GM19239 (cell line): ENCODE data around the gene NUP50.

Experiments
- DNase-seq: peaks from one replicate; pipeline ENCODE4 v3.0.0; 2011; ENCODE audit warnings: low spot score; ENCODE audit not compliant: insufficient read length
- FAIRE-seq: peaks from 2 replicates; lab custom pipeline; 2011; peaks lifted over from hg19 to GRCh38; lab: Jason Lieb, UNC

The NUP50 gene

GRCh38 chr22:45207533-45207932 is 43.8 kb downstream of the NUP50 start:
- FAIRE-seq, result no peak

GRCh38 chr22:45207981-45208664 is 44.4 kb downstream of the NUP50 start:
- FAIRE-seq, result no peak
- no peak for DNase-seq

More at GRCh38 chr22:45207533-45207932, 43.8 kb downstream of the NUP50 start:
- DNase-seq, result no peak

GRCh38 chr22:45208696-45208992 is 44.9 kb downstream of the NUP50 start:
- no peak for FAIRE-seq
- DNase-seq, result no peak

GRCh38 chr22:45208993-45209838 is 45.5 kb downstream of the NUP50 start:
- no peak for DNase-seq
- FAIRE-seq, result no peak

- FAIRE-seq (no peak), DNase-seq (no peak)
Measured at GRCh38 chr22:45210174-45210573, 46.4 kb downstream of the NUP50 start.

GRCh38 chr22:45210577-45210976 is 46.9 kb downstream of the NUP50 start:
- no peak for FAIRE-seq
- DNase-seq, result no peak

DNA sequence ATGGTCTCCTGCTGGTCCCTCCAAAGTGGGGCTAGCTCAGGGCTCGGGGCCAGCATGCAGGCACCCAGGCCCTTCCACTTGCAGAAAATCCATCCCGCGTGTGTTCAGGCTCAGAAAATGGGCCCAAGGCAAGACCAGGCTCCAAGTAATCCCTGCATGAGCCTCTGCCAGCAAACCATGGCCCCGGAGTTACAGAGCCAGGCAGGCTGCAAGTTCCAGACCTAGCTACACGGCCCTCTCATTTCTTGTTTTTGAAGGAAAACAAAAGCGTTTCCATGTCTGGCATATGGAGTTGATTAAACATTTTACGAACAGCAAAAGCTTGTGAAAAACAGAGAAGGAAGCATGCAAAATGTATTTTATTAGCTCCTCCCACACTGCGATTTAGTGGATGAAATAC is 47.3 kb downstream of the NUP50 start:
- DNase-seq (no peak), FAIRE-seq (no peak)

- no peak for FAIRE-seq
- no peak for DNase-seq
Measured at GRCh38 chr22:45211435-45211834, 47.7 kb downstream of the NUP50 start.

- DNase-seq, result no peak
- FAIRE-seq, result no peak
Measured at GRCh38 chr22:45211848-45212247, 48.1 kb downstream of the NUP50 start.

DNA sequence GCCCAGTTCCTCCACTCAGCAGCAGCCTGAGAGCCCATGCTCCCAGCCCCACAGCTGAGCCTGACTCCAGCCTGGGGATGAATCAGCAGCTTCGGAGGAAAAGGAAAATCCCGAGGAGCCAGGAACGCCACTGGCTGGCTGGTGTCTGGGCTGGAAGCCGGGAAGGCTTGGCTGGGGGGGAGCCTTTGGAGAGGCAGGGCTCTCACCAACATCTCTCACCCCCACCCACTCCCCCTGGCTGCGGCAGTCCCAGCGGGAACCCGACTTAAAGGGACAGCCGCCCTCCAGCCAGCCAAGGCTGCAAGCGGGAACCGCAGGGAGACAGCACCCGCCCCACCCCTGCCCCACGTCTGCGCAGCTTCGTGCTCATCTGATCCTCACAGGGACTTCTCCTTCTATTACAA is 48.6 kb downstream of the NUP50 start:
- DNase-seq (no peak), FAIRE-seq (no peak)

DNA sequence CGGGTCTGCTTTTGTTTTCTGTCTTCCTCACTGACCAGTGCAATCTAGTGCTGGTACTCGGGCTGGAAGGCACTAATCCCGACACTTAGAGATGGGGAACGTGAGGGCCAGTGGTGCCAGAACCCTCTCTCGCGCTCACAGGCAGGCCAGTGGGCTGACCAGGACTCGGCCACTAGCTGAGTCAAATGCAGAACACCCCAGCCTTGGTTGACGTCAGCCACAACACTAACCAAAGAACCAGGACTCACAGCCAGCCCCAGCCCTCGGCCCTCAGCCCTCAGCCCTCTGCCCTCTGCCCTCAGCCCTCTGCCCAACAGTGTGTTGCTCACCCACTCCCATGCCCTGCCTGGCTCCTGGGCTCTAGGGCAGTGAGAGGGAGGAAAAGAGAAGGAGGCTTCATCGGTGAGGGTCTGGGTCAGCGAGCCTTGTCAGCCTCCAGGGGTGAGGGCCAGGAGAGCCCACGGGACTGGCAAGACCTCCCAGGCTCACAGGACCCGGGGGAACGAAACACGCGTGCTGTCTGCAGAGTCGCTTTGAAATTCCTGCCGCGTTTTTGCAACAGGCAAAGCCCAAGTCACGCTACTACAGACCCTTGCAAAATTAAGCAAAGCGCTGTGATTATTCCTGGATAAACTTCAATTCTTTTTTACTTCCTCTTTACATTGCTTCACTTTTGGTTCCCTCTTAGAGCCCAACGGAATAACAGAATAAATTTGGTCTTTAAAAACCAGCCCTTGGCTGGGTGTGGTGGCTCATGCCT is 49.4 kb downstream of the NUP50 start:
- FAIRE-seq (no peak), DNase-seq (no peak)

DNA sequence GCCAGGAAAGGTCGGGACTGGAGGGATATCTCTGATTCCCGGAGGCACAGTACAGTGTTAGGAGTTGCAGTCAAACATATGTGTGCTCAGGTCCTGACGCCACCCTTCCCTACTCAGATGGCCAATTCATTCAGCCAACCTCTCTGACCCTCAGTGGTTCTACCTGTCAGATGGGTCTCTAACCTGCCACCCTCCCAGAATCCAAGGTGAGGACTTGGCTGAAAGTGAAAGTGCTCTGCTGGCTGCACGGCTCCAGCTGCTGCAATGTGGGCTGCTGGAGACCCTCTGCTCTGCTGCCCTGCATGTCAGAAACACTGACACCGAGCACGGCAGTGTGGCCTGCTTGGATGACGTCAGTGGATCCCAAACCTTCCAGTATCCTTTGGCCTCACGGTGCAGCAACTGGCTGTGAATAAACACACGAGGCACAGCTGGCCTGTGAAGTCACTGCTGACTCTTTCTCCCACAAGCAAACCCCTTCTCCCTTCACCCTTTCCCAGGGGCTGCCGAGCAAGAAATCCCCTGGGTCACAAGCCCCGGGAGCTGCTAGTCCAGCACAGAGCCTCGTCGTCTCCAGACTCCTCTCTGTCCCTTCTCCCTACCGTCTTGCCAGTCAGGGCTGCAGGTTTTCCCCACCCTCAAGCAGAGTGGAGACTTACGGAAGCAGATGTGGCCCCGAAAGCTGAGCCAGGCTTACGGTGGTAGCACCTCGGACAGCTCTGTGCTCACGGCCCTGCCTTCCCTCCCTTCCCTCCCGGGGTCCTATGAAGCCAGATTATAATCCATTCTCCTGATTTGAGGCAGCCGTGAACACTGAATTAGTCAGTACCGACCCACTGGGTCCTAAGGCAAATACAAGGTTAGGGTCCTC is 52.6 kb downstream of the NUP50 start:
- FAIRE-seq (no peak), DNase-seq (no peak)

GRCh38 chr22:45217345-45217744 is 53.6 kb downstream of the NUP50 start:
- no peak for DNase-seq
- FAIRE-seq, result no peak

- FAIRE-seq (no peak), DNase-seq (no peak)
Measured at GRCh38 chr22:45217806-45218205, 54.1 kb downstream of the NUP50 start.

GRCh38 chr22:45218976-45219375 is 55.3 kb downstream of the NUP50 start:
- peak; percentile 41 for DNase-seq
- peak; percentile 98 for FAIRE-seq

DNA sequence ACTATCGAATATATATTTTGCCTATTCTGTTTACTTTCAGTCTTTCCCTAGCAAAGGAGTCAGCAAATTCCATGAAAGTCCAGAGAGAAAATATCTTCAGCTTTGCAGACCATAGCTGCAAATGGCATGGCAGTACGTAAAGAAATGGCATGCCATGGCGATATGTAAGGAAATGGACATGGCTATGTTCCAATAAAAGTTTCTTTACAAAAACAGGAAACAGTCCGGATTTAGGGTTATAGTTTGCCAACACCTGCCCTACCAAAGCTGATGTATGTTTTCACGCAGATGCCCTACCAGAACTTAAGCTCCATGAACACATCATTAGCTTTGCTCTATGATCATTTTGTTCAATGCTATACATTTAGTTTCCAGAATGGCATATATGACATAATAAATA is 57.5 kb downstream of the NUP50 start:
- FAIRE-seq (peak; percentile 51), DNase-seq (no peak)

DNA sequence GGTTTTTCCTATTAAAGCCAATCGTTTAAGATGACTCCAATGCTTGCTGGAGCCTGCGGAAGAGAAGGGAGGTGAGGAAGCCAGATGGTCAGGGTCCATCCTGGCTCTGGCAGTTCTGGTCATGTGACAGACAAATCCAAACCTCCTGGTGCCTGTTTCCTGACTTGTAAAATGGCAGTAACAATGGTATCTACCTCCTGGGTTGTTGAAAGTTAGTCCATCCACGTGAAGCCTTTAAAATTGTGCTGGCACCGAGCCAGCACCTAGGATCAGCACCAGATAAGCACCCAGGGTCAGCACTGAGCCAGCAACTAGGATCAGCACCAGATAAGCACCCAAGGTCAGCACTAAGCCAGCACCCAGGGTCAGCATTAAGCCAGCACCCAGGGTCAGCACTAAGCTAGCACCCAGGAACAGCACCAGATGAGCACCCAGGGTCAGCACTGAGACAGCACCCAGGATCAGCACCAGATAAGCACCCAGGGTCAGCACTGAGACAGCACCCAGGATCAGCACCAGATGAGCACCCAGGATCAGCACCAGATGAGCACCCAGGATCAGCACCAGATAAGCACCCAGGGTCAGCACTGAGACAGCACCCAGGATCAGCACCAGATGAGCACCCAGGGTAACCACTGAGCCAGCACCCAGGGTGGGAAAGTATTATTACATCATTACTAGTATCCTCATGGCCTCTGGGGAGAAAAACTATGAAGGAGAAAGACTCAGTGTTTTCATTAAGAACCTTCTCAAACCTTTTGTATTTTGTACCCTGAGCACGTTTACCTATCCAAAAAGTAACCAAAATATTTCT is 59.8 kb downstream of the NUP50 start:
- FAIRE-seq (no peak), DNase-seq (no peak)

DNA sequence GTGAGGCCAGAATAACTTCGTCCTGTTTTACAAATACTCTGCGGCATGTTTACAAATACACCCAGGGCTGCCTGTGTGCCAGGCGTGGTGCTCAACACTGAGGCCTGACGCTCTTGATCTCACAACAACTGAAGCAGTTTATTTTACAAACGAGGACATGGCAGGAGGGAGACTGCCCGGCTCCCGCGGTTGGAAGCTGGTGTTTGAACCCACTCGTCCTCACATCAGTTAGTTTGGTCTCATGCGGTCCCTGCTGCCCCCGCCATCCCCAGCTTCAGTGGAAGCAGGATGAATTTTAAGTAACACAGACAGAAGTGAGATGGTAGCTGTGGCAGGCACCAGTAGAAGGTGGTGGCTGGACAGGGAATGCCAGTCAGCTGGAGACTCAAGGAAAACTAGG is 60.6 kb downstream of the NUP50 start:
- DNase-seq (no peak), FAIRE-seq (no peak)

GRCh38 chr22:45224988-45225731 is 61.4 kb downstream of the NUP50 start:
- DNase-seq (no peak), FAIRE-seq (no peak)
